Choroid plexus epithelial cell (primary cell): Measurements from ENCODE around the gene FGD5.

ENCODE experiments used
- DNase-seq: peaks from one replicate; pipeline ENCODE4 v3.0.0-alpha.2; 2010; ENCODE audit warnings: low read depth
- H3K4me3 ChIP-seq: 2 replicates; pipeline ENCODE4 v1.5.1; 2011; ENCODE audit warnings: low read depth, mild to moderate bottlenecking, control low read depth, low read length, moderate library complexity
- CTCF ChIP-seq: conservative IDR thresholded peaks from 2 replicates; pipeline ENCODE4 v1.5.1; 2011; ENCODE audit warnings: low read depth, mild to moderate bottlenecking, control low read depth, inconsistent platforms, low read length, moderate library complexity

FGD5 gene

GRCh38 chr3:14862303-14862660 lies 43.5 kb downstream of the FGD5 start:
- H3K4me3 ChIP-seq = no peak overlapping the region
- DNase-seq = no peak
- no peak for TF ChIP-seq CTCF

- no peak for TF ChIP-seq CTCF
- no peak overlapping the region for H3K4me3 ChIP-seq
- no peak for DNase-seq
Measured at GRCh38 chr3:14862661-14863230, 44.0 kb downstream of the FGD5 start.

GRCh38 chr3:14863333-14864100 lies 44.8 kb downstream of the FGD5 start:
- no peak for DNase-seq
- TF ChIP-seq CTCF = peak; percentile 38
- no peak overlapping the region for H3K4me3 ChIP-seq

GRCh38 chr3:14864131-14864530 lies 45.4 kb downstream of the FGD5 start:
- DNase-seq = no peak
- TF ChIP-seq CTCF = no peak
- H3K4me3 ChIP-seq = no peak overlapping the region

- no peak for DNase-seq
- H3K4me3 ChIP-seq = no peak overlapping the region
- TF ChIP-seq CTCF = no peak
Measured at GRCh38 chr3:14866627-14867026, 47.9 kb downstream of the FGD5 start.

- TF ChIP-seq CTCF = no peak
- no peak overlapping the region for H3K4me3 ChIP-seq
- no peak for DNase-seq
Measured at GRCh38 chr3:14867936-14868570, 49.3 kb downstream of the FGD5 start.
